Heart right ventricle (tissue), 16 donors: Measurements from ENCODE around the gene MOK. TPM values are rescaled to one million over a fixed set of nuclear protein-coding genes. Genes with fewer than 3 reads are reported as not detected.

Experiments used
- ATAC-seq, 8 donors: fragments of 200-7000 bp; cut with Tn5 transposase; one replicate each; pipeline ENCODE4 v1.9.1; 2020; ENCODE audit warnings: mild to moderate bottlenecking in 8 of 8, moderate library complexity in 8 of 8, moderate number of reproducible peaks in 1 of 8
- DNase-seq, 2 donors: peaks; one replicate each; pipeline ENCODE4 v3.0.0-alpha.2; 2020
- H3K27ac ChIP-seq, 10 donors: fragments of 200-600 bp; sonication (generic) in 2 of 10; one replicate each; pipeline versions ENCODE4 v1.5.0 to v1.8.0; 2020 to 2022; ENCODE audit warnings: mild to moderate bottlenecking in 3 of 10
- H3K27me3 ChIP-seq, 7 donors: fragments of 200-600 bp; one replicate each; pipeline ENCODE4 v1.8.0; 2021 to 2022; ENCODE audit warnings: mild to moderate bottlenecking in 2 of 7
- H3K36me3 ChIP-seq, 9 donors: fragments of 200-600 bp; sonication (generic) in 1 of 9; one replicate each; pipeline versions ENCODE4 v1.5.0 to v1.8.0; 2020 to 2022; ENCODE audit warnings: mild to moderate bottlenecking in 2 of 9
- H3K4me1 ChIP-seq, 9 donors: fragments of 200-600 bp; sonication (generic) in 1 of 9; one replicate each; pipeline versions ENCODE4 v1.5.0 to v1.8.0; 2020 to 2022; ENCODE audit warnings: mild to moderate bottlenecking in 4 of 9
- H3K4me3 ChIP-seq, 10 donors: fragments of 200-600 bp; sonication (generic) in 2 of 10; one replicate each; pipeline versions ENCODE4 v1.5.0 to v1.8.0; 2020 to 2022; ENCODE audit warnings: mild to moderate bottlenecking in 7 of 10, moderate library complexity in 2 of 10
- H3K9me3 ChIP-seq, 11 donors: fragments of 200-600 bp in 10 of 11; sonication (generic) in 2 of 11; one replicate each; pipeline versions ENCODE4 v1.5.0 to v1.8.0; 2013 to 2022; ENCODE audit warnings: mild to moderate bottlenecking in 2 of 11, control low read depth in 1 of 11, moderate library complexity in 1 of 11
- WGBS, 2 donors: extraction: QIAGEN DNeasy Blood & Tissue Kit; methylation state at CpG; one replicate each; pipeline ENCODE4 v1.1.7; 2013; ENCODE audit warnings: inconsistent platforms in 1 of 2; 5-methylcytosine and 5-hydroxymethylcytosine counted together
- intact Hi-C, 10 donors: fragments of 100-400 bp; cut with DNase I; formaldehyde crosslinking; loops; one replicate each; pipeline versions ENCODE4 v1.11.1 to v1.14.2; 2022
- polyA plus RNA-seq, 2 donors: library from polyadenylated mRNA; stranded (reverse); fragments of 200-250 nt; gene quantifications; one replicate each; pipeline ENCODE4 v1.2.3, GENCODE V29; 2013
- total RNA-seq, 10 donors: library from RNA; stranded (reverse); fragmentation: NEBNext Ultra II Directional in 3 of 10; extraction: Animal tissue kit (Norgen Biotek cat#: 25700) in 3 of 10; gene quantifications; one replicate each; pipeline versions ENCODE4 v1.2.1 to v1.2.4, GENCODE V29; 2021 to 2023
- TF ChIP-seq, protein P1 (sequence below), 9 donors: fragments of 200-600 bp; sonication (generic) in 2 of 9; IDR thresholded peaks; one replicate each; pipeline versions ENCODE4 v1.5.0 to v1.8.0; 2021 to 2022; ENCODE audit warnings: antibody characterized with exemption in 9 of 9, mild to moderate bottlenecking in 5 of 9, moderate library complexity in 1 of 9
- donor health status: Arrhythmogenic right ventricular cardiomyopathy.
- donor health status: ischemic (EF 13 %, LVEDD 7.1; RV severe dilation, severe dysfunction).
- donor health status: healthy with polysubstance abuse.
- donor health status: DM: no; HTN: yes; CAD: no.
- donor health status: DM: no; HTN: no; CAD: no.
- donor health status: ischemic (EF 25% LVEDD 6.9; RV normal size, moderate dysfunction).
- donor health status: ischemic (EF 25% LVEDD 5.7; RV mildly dilated, moderate dysfunction).
- donor health status: healthy.
- donor health status: DM: yes; HTN: yes; CAD: no.
- donor health status: Ischemic cardiomyopathy.
- donor health status: ischemic (EF 35%, LVEDD 5.7; RV mildly dilated, moderate dysfunction).
- donor health status: nonischemic (EF 11% LVEDD 7.7; RV severe dilation, severe dysfunction).
- donor health status: DM: yes; HTN: yes; CAD: no.
- donor health status: PGD.
- donor health status: ischemic (EF 29% LVEDD 5.4; RV normal size, mild dysfunction).
- donor health status: nonischemic (EF 23%, LVEDD 6.1; RV moderate dilation, normal function).

Gene MOK
- total and polyA plus RNA-seq, 12 donors = 6.6 to 19.8 (median 10.0) TPM

DNA sequence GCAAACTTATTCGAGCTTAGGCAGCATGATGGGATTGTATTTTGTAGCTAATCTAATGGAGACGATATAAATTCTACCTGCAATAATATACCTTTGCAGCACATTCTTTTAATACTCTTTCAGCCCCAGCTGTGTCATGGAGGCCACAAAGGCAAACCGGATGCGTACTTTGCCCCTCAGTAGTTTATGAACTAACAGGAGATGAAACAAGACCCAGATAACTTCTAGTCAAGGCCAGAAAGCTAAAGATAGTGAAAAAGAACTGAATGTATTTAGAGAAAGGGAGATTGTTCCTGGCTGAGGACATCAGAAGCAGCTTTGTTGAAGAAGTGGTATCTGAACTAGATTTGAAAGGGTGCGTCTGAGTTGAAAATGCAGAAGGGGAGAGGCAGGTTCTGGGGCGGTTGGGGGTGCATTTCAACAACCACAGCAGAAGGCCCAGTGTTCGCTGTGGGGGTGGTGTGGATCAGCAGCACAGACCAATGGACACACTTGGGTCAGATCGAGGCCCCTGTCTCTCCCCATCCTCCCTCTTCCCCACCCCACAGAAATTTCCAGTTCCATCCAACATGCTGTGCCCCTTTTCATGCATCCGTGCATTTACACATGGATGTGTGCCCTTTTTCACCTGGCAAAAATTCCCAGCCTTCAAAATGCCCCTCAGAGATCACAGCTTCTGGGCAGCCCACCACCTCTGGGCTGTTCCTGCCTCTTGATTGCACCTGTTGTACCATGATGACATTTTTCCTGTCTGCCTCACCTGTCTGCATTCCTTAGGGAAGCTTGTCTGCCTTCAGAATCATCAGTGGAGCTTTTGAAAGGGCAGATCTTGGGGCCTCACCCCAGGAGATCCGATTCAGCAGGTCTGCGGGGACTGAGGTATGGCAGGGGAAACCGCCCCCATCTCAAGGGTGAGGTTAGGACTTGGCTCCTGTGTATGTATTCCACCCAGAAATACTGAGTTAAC lies 16.8 kb upstream of the MOK start:
- DNase-seq = no peak
- no peaks in the 10 kb centered on the region for H3K9me3 ChIP-seq
- WGBS, 2 donors = 90 to 93% methylated on average over 12 of the region's 12 CpGs

DNA sequence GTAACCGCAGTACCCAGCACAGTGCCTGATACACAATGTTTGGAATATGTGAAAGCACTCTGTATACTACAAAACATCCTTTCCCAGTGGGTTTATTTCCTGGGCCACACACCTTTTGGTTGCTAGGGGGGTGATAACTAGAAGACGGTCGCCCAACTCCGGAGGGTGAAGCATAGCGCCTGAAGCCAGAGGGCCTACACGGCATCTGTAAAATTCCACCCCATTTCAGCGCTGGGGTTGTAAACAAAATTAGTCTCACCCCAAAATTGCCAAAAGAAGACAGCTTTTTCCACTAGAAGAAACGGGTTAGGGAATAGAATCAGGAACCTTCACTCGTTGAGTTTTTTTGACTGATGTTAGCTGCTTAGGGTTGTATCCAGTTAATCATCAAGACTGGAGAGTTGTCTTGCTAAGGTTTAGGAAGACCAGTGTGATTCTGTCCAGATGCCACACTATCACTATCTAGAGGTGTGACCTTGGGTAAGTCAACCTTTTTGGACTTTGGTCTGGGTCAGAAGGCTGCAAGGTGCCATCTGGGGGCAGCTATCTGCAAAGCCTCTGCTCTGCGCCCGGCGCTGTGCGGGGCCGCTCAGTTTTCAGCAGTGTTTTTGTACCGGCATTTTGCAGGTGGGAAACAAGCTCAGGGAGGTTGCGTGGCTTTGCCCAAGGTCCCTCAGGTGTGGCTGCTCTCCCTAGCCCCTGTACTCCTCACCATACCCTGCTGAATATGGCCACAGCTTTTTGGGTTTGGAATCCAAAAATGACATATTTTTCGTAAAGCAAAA lies 15.9 kb upstream of the MOK start:
- no peaks in the 10 kb centered on the region for H3K27me3 ChIP-seq
- peak overlapping the region in 8 of 10 donors; percentile 83 to 98 (median 94) for H3K27ac ChIP-seq
- H3K36me3 ChIP-seq = peaks cover 0 to 16% (median 0%) of the 10 kb centered on the region in 9 donors
- WGBS, 2 donors = 90 to 92% methylated on average over 17 of the region's 17 CpGs
- H3K9me3 ChIP-seq = no peaks in the 10 kb centered on the region
- ATAC-seq = no peak
- H3K4me1 ChIP-seq = peaks cover 0 to 50% (median 38%) of the 10 kb centered on the region in 9 donors
- TF ChIP-seq, protein P1, sequence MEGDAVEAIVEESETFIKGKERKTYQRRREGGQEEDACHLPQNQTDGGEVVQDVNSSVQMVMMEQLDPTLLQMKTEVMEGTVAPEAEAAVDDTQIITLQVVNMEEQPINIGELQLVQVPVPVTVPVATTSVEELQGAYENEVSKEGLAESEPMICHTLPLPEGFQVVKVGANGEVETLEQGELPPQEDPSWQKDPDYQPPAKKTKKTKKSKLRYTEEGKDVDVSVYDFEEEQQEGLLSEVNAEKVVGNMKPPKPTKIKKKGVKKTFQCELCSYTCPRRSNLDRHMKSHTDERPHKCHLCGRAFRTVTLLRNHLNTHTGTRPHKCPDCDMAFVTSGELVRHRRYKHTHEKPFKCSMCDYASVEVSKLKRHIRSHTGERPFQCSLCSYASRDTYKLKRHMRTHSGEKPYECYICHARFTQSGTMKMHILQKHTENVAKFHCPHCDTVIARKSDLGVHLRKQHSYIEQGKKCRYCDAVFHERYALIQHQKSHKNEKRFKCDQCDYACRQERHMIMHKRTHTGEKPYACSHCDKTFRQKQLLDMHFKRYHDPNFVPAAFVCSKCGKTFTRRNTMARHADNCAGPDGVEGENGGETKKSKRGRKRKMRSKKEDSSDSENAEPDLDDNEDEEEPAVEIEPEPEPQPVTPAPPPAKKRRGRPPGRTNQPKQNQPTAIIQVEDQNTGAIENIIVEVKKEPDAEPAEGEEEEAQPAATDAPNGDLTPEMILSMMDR (IDR thresholded peaks at IDR 0.05) = no peak
- H3K4me3 ChIP-seq = peak overlapping the region in 8 of 10 donors; percentile 57 to 87 (median 75)
- DNase-seq = no peak
- intact Hi-C loops = loop anchor here in 2 of 10 donors (10.0 kb wide), 2 partner anchors 194 to 616 kb away; no protein-coding TSS in a partner anchor

More for the DNA sequence above, 16.8 kb upstream of the MOK start:
- Histone ChIP-seq H3K27me3 (no peaks in the 10 kb centered on the region), H3K4me1 (peaks cover 0 to 42% (median 32%) of the 10 kb centered on the region in 9 donors), H3K36me3 (peaks cover 0 to 24% (median 0%) of the 10 kb centered on the region in 9 donors), H3K27ac (no peak overlapping the region), H3K4me3 (no peak overlapping the region)
- intact Hi-C loops = loop anchor here in 2 of 10 donors (10.0 kb wide), 2 partner anchors 193 to 617 kb away; no protein-coding TSS in a partner anchor
- TF ChIP-seq, protein P1 (IDR thresholded peaks at IDR 0.05) = no peak
- no peak for ATAC-seq

DNA sequence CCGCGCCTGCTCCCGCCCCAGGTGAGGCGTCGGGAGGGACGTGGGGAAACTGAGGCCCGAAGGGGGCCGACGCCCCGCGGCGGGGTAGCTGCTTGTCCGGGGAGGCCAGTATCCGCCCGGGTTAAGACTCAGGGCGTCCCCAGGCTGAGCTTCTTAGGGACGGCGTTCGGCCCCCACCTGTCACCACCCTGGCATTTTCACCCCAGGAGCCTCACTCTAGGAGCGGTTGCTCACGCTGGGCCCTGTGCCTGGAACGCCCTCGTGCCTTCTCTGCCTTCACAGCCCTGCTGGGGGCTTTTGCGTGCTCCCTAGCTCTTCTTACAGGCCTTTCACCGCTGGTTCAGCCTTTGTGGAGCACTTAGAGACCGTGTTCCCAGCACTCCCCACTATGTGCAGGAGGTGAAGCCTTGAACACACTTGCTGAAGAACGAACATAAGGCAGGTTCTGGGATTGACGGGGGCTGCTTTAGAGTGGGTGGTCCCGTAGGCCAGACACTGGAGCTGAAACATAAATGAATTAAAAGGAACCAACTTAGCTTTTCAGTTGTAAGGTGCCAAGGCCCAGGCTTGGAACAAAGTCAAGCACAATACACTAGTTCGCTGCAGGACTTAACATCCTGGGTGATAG lies 15.2 kb upstream of the MOK start:
- peaks cover 0 to 51% (median 39%) of the 10 kb centered on the region in 9 donors for H3K4me1 ChIP-seq
- peak in 1 of 8 donors; percentile 3 for ATAC-seq
- WGBS, 2 donors = 4 to 5% methylated on average over 27 to 30 of the region's 30 CpGs

More for the DNA sequence above, 15.2 kb upstream of the MOK start:
- intact Hi-C loops = loop anchor here in 2 of 10 donors (10.0 kb wide), 2 partner anchors 195 to 615 kb away; no protein-coding TSS in a partner anchor
- Histone ChIP-seq H3K36me3 (peaks cover 0 to 9% (median 0%) of the 10 kb centered on the region in 9 donors), H3K9me3 (no peaks in the 10 kb centered on the region), H3K4me3 (peak overlapping the region; percentile 45 to 87 (median 74)), H3K27me3 (no peaks in the 10 kb centered on the region), H3K27ac (peak overlapping the region; percentile 83 to 98 (median 92))
- peak; percentile 37 to 41 for DNase-seq
- TF ChIP-seq, protein P1 (IDR thresholded peaks at IDR 0.05) = no peak
